HL-60 (cell line): Measurements from ENCODE around the gene RAPGEF4.

ENCODE experiments used
- DNase-seq, 2 experiments: peaks; one replicate each; pipeline ENCODE4 v3.0.0-alpha.2; 2010 to 2020; ENCODE audit warnings: low read depth in 1 of 2, low spot score in 1 of 2
- H3K27ac ChIP-seq: fragments of 250-450 bp; sonication (Bioruptor Pico); replicated peaks from 2 replicates; pipeline ENCODE4 v1.5.1; 2020; ENCODE audit warnings: mild to moderate bottlenecking, moderate library complexity
- H3K27me3 ChIP-seq: fragments of 250-450 bp; sonication (Bioruptor Pico); 2 replicates; pipeline ENCODE4 v1.5.1; 2021; ENCODE audit warnings: mild to moderate bottlenecking, moderate library complexity; ENCODE audit not compliant: insufficient read depth, poor library complexity, severe bottlenecking
- H3K4me3 ChIP-seq: replicated peaks from 2 replicates; pipeline ENCODE4 v1.5.1; 2011; ENCODE audit warnings: mild to moderate bottlenecking, control low read depth, low read length; ENCODE audit not compliant: insufficient read depth
- GABPA ChIP-seq: IDR thresholded peaks from 2 replicates; pipeline ENCODE4 v1.6.1; 2012; ENCODE audit warnings: low read depth
- POLR2AphosphoS5 ChIP-seq: IDR thresholded peaks from 2 replicates; pipeline ENCODE4 v1.6.1; 2012; ENCODE audit warnings: low read depth
- SPI1 ChIP-seq: IDR thresholded peaks from 2 replicates; pipeline ENCODE4 v1.6.1; 2012; ENCODE audit warnings: low read depth, mild to moderate bottlenecking, borderline replicate concordance
- TF ChIP-seq, protein P1 (sequence below): IDR thresholded peaks from one replicate; pipeline ENCODE4 v1.5.1; 2011; ENCODE audit warnings: low read length, control low read depth, inconsistent platforms; ENCODE audit not compliant: insufficient read depth
- TF ChIP-seq, protein P2 (sequence below): IDR thresholded peaks from 2 replicates; pipeline ENCODE4 v1.6.1; 2012; ENCODE audit warnings: low read depth; ENCODE audit not compliant: insufficient replicate concordance

Gene RAPGEF4

DNA sequence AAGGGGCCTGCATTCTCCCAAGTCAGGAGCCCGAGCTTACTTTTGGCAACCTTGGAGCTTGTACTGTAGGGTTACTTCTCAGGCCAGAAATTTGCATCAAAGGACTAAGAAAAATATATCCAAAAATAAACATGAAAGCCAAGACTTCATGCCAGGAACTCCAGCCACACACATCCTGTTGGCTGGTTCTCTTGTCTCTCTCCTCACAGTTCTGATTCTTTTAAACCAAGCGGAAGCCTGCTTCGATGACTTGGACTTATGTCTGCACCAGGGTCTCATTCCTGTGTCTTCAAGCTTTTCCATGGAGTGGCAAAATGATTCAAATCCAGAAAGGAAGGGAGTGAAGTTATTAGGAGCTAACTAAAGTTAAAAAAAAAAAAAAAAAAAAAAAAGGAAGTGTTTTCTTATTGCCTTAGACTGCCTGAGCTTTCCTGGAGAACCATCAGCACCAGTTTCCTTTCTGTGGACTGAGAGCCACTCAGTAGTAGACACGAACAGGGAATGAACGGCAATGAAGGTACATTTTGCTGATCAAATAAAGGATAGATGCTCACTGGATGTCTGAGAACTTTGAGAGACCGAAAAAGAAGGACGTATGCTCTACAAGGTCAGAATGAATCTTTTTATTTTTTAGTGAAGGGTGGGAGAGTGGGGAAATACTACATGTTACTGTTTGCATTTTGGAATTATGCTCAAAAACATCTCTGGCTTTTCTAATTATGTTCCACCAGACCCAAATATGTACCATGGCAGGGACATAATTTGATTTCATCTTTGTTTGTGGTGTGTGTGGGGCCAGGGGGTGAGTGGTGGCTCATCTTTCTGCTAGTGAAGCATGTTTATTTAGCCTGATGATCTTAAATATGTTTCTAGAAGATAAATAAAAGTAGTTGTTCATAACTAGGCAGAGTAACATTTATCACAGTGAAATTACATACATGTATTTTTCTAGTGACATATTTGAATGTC, 86.0 kb downstream of the RAPGEF4 start:
- H3K27me3 ChIP-seq: no peaks in the 10 kb centered on the region
- H3K4me3 ChIP-seq: no peak overlapping the region
- TF ChIP-seq, protein P1, sequence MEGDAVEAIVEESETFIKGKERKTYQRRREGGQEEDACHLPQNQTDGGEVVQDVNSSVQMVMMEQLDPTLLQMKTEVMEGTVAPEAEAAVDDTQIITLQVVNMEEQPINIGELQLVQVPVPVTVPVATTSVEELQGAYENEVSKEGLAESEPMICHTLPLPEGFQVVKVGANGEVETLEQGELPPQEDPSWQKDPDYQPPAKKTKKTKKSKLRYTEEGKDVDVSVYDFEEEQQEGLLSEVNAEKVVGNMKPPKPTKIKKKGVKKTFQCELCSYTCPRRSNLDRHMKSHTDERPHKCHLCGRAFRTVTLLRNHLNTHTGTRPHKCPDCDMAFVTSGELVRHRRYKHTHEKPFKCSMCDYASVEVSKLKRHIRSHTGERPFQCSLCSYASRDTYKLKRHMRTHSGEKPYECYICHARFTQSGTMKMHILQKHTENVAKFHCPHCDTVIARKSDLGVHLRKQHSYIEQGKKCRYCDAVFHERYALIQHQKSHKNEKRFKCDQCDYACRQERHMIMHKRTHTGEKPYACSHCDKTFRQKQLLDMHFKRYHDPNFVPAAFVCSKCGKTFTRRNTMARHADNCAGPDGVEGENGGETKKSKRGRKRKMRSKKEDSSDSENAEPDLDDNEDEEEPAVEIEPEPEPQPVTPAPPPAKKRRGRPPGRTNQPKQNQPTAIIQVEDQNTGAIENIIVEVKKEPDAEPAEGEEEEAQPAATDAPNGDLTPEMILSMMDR: no peak
- TF ChIP-seq, protein P2, sequence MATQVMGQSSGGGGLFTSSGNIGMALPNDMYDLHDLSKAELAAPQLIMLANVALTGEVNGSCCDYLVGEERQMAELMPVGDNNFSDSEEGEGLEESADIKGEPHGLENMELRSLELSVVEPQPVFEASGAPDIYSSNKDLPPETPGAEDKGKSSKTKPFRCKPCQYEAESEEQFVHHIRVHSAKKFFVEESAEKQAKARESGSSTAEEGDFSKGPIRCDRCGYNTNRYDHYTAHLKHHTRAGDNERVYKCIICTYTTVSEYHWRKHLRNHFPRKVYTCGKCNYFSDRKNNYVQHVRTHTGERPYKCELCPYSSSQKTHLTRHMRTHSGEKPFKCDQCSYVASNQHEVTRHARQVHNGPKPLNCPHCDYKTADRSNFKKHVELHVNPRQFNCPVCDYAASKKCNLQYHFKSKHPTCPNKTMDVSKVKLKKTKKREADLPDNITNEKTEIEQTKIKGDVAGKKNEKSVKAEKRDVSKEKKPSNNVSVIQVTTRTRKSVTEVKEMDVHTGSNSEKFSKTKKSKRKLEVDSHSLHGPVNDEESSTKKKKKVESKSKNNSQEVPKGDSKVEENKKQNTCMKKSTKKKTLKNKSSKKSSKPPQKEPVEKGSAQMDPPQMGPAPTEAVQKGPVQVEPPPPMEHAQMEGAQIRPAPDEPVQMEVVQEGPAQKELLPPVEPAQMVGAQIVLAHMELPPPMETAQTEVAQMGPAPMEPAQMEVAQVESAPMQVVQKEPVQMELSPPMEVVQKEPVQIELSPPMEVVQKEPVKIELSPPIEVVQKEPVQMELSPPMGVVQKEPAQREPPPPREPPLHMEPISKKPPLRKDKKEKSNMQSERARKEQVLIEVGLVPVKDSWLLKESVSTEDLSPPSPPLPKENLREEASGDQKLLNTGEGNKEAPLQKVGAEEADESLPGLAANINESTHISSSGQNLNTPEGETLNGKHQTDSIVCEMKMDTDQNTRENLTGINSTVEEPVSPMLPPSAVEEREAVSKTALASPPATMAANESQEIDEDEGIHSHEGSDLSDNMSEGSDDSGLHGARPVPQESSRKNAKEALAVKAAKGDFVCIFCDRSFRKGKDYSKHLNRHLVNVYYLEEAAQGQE: no peak
- TF ChIP-seq POLR2AphosphoS5 (no peak), GABPA (no peak), SPI1 (peak; percentile 64; the same call in 1 of the 2 replicates)
- H3K27ac ChIP-seq: no peak overlapping the region
- DNase-seq: no peak

DNA sequence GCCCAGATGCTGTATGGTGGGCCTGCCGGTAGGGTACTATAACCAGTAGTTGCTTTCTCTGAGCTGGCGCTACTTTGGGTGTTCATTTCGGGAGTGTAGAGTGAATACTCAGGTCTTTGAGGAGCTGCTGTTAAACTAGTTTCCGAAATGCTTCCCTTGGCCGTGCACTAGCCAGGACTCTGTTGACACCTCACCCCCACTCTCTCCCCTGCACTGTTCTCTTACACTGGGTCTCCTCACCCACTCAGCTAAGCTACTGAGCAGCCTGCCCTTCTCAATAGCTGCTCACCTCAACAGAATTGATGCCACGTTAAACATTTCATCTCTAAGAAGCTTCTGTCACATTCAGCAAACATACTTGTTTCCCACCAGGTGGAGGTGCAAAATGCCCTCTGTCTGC, 86.9 kb downstream of the RAPGEF4 start:
- DNase-seq: no peak
- H3K27ac ChIP-seq: no peak overlapping the region
- H3K27me3 ChIP-seq: no peaks in the 10 kb centered on the region
- TF ChIP-seq, protein P1: no peak
- TF ChIP-seq POLR2AphosphoS5: no peak
- no peak for TF ChIP-seq SPI1
- TF ChIP-seq, protein P2: no peak
- no peak for TF ChIP-seq GABPA
- no peak overlapping the region for H3K4me3 ChIP-seq

DNA sequence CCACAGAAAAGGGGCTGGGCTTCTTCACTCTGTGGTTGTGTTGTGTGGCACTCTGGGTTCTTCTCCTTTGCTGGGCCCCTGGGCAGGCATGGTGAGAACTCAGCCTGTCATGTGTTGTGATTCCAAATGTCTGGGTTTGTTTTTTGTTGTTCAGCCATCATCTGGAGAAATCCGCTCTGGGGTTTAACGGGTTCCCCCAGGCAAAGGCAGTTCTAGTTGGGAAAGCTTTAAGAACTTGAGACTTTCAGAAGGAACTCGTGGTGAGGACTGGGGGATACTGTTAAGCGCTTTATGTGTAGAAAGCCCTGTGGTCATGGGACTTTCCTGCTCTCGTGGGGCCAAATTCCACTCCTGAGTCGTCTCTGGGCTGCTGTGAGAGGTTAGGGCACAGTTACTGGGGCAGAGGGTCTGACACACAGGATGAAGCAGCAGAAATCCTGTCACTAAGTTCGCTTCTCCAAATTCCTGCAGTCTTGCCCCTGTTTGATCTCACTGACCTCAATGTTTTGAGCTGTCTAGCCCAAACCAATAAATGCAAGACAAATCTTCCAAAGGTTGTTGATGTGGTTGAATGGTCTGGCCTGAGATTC, 87.7 kb downstream of the RAPGEF4 start:
- Histone ChIP-seq H3K27ac (no peak overlapping the region), H3K4me3 (no peak overlapping the region), H3K27me3 (no peaks in the 10 kb centered on the region)
- TF ChIP-seq, protein P2: no peak
- TF ChIP-seq POLR2AphosphoS5: no peak
- TF ChIP-seq GABPA: no peak
- no peak for TF ChIP-seq SPI1
- TF ChIP-seq, protein P1: no peak
- DNase-seq: no peak
